GM19193 (cell line): Measurements from ENCODE around the gene CCM2L.

ENCODE experiments used
- POLR2A ChIP-seq: IDR thresholded peaks from 4 replicates; pipeline ENCODE4 v1.6.1; 2011; ENCODE audit not compliant: insufficient read depth, insufficient read length; ENCODE audit errors: extremely low read depth

The CCM2L gene

GRCh38 chr20:32079655-32080109, 69.4 kb downstream of the CCM2L start:
- no peak for TF ChIP-seq POLR2A

GRCh38 chr20:32080783-32081182, 70.5 kb downstream of the CCM2L start:
- TF ChIP-seq POLR2A: no peak
